Chondrocyte (in vitro differentiated cells): ENCODE measurements around the gene NRIP1. TPM values are rescaled to one million over a fixed set of nuclear protein-coding genes. Genes with fewer than 3 reads are reported as not detected.

Source experiments
- DNase-seq: peaks from one replicate; pipeline ENCODE4 v3.0.0; 2021; ENCODE audit warnings: mixed read lengths, low spot score
- H3K27ac Mint-ChIP-seq: one replicate; pipeline ENCODE4 v1.8.0; 2021; ENCODE audit warnings: mild to moderate bottlenecking, moderate library complexity, mixed read lengths; ENCODE audit not compliant: unreplicated experiment
- H3K27me3 Mint-ChIP-seq: 2 replicates; pipeline ENCODE4 v1.8.0; 2021; ENCODE audit warnings: low read depth, mixed read lengths
- H3K36me3 Mint-ChIP-seq: 2 replicates; pipeline ENCODE4 v1.8.0; 2021; ENCODE audit warnings: low read depth, mixed read lengths
- H3K4me1 Mint-ChIP-seq: 2 replicates; pipeline ENCODE4 v1.8.0; 2021; ENCODE audit warnings: low read depth, mild to moderate bottlenecking, mixed read lengths
- H3K4me3 Mint-ChIP-seq: one replicate; pipeline ENCODE4 v1.8.0; 2021; ENCODE audit warnings: mild to moderate bottlenecking, moderate library complexity, mixed read lengths; ENCODE audit not compliant: unreplicated experiment
- H3K9me3 Mint-ChIP-seq: 2 replicates; pipeline ENCODE4 v1.8.0; 2021; ENCODE audit warnings: low read depth, mixed read lengths
- long read RNA-seq: library from polyadenylated mRNA; stranded (forward); transcript quantifications from one replicate; pipeline ENCODE4 v2.0.0, GENCODE V29; 2021
- total RNA-seq: library from RNA; stranded (reverse); gene quantifications from 3 replicates; pipeline ENCODE4 v1.2.1, GENCODE V29; 2021
- TF ChIP-seq, protein P1 (sequence below): fragments of 200-600 bp; sonication (generic); IDR thresholded peaks from 2 replicates; pipeline ENCODE4 v1.5.0; 2021; ENCODE audit warnings: antibody characterized with exemption, mild to moderate bottlenecking, moderate library complexity

Gene NRIP1, protein sequence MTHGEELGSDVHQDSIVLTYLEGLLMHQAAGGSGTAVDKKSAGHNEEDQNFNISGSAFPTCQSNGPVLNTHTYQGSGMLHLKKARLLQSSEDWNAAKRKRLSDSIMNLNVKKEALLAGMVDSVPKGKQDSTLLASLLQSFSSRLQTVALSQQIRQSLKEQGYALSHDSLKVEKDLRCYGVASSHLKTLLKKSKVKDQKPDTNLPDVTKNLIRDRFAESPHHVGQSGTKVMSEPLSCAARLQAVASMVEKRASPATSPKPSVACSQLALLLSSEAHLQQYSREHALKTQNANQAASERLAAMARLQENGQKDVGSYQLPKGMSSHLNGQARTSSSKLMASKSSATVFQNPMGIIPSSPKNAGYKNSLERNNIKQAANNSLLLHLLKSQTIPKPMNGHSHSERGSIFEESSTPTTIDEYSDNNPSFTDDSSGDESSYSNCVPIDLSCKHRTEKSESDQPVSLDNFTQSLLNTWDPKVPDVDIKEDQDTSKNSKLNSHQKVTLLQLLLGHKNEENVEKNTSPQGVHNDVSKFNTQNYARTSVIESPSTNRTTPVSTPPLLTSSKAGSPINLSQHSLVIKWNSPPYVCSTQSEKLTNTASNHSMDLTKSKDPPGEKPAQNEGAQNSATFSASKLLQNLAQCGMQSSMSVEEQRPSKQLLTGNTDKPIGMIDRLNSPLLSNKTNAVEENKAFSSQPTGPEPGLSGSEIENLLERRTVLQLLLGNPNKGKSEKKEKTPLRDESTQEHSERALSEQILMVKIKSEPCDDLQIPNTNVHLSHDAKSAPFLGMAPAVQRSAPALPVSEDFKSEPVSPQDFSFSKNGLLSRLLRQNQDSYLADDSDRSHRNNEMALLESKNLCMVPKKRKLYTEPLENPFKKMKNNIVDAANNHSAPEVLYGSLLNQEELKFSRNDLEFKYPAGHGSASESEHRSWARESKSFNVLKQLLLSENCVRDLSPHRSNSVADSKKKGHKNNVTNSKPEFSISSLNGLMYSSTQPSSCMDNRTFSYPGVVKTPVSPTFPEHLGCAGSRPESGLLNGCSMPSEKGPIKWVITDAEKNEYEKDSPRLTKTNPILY (N-terminal part only)
- 22.4 to 23.6 TPM (median 22.6 TPM) in 3 replicates for total RNA-seq
- long read RNA-seq, partial matches to known transcripts: 0 of 1 reads
- long read RNA-seq, other reads (novel, unspliced or antisense): 1 of 1 reads

DNA sequence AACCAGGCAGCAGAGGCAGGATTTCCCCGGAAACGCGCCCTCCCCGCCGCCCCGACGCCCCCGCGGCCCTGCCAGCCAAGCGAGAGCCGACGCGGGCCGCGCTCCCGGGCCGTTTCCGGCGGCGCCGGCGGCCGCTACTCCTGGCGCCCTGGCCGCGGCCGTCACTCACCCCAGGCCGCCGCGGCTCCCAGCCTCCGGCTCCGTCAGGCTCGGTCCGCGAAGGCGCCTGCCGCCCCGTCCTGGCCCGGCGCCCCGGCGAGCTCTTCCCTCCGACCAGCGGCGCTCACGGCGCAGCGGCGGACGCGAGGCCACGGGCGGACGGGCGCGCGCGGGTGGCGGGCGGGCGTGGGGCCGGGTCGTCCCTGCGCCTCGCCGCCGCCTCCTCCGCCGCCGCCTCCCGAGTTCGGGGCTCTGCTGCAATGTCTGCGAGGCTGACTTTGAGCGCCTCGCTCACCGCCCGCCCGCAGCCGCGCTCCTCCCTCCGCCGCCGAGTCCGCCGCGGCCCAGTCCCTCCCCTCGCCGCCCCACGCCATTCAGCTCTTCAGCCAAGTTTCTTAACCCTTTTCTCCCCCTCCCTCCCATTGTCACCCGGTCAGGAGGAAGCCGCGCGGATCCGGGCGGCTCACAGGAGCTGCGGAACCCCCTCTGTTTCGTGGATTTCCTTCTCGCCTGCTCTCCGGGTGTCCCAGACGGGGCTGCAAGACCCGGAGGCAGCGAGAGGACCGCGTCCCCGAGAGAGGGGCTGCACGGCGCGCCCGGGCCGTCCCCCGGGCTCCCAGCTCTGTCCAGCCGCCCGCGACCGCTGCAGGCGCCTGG, at the start of gene NRIP1:
TSS of gene NRIP1 (minus strand) at position 425 of the 816 bp plus-strand sequence. CDS start 96,808 bp downstream, outside the sequence.
- H3K27me3 Mint-ChIP-seq: no peaks in the 10 kb centered on the region
- H3K4me3 Mint-ChIP-seq: peak within 1 kb of the TSS; percentile 97
- no peaks in the 10 kb centered on the region for H3K36me3 Mint-ChIP-seq
- H3K27ac Mint-ChIP-seq: peak within 1 kb of the TSS; percentile 98
- peaks cover 45% of the 10 kb centered on the region for H3K4me1 Mint-ChIP-seq
- no peaks in the 10 kb centered on the region for H3K9me3 Mint-ChIP-seq
- peak; percentile 94 for DNase-seq
- TF ChIP-seq, protein P1, sequence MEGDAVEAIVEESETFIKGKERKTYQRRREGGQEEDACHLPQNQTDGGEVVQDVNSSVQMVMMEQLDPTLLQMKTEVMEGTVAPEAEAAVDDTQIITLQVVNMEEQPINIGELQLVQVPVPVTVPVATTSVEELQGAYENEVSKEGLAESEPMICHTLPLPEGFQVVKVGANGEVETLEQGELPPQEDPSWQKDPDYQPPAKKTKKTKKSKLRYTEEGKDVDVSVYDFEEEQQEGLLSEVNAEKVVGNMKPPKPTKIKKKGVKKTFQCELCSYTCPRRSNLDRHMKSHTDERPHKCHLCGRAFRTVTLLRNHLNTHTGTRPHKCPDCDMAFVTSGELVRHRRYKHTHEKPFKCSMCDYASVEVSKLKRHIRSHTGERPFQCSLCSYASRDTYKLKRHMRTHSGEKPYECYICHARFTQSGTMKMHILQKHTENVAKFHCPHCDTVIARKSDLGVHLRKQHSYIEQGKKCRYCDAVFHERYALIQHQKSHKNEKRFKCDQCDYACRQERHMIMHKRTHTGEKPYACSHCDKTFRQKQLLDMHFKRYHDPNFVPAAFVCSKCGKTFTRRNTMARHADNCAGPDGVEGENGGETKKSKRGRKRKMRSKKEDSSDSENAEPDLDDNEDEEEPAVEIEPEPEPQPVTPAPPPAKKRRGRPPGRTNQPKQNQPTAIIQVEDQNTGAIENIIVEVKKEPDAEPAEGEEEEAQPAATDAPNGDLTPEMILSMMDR: no peak

DNA sequence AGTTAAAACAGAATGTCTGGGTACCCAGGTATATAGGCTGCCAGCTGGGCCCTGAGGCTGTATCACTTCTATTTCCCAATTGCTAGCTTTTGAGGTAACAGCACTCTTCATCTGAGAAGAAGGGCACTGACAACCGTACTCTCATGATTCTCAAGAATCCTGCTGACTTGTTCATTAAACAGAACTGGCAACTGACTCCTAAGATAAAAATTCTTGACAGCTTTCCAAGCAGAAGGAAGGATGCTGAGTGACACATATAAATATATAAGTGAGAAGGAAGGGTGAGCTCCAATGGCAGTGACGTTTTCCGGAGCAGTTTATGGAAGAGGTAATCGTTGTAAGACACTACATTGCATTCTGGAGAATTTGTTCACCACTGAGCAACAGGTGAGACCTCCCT, 48.1 kb upstream of the NRIP1 start:
- TF ChIP-seq, protein P1: no peak
- no peaks in the 10 kb centered on the region for H3K4me1 Mint-ChIP-seq
- no peak overlapping the region for H3K27ac Mint-ChIP-seq
- H3K27me3 Mint-ChIP-seq: no peaks in the 10 kb centered on the region
- H3K4me3 Mint-ChIP-seq: no peak overlapping the region
- DNase-seq: no peak
- H3K36me3 Mint-ChIP-seq: no peaks in the 10 kb centered on the region
- H3K9me3 Mint-ChIP-seq: no peaks in the 10 kb centered on the region

DNA sequence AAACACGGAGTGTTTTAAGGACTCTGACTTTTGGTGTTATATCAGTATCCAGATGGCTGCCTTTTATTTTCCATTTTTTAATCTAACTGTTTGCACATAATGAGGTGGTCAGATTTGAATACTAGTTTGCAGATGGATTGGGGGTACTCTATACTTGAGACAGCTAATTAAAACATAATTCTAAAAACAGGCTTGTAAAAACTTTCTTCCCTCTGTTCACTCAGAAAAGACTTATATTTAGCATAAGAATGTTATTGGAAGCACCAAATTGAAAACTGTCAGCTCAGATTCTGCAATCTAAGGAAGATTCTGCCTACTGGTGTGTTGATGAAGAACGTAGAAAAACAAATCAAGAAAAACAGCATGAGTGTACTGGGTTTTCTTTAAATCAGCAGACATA, 44.0 kb upstream of the NRIP1 start:
- no peak overlapping the region for H3K4me3 Mint-ChIP-seq

DNA sequence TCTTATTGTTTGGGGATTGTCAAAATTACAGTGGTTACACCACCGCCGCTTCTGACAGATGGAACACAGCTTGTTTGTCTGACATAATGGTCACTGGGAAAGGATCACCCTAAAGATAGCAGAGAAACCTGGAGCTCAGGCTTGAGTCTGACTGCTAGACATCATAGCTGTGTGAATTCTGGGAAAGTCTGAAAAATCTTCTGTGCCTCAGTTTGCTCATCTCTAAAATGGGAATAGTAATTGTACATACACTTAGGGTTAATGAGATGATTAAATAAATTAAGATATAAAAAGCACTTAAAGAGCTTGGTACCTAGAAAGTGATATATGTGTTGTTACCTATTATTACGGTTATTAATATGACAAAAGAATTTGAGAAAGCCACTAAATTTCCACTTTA, 39.7 kb upstream of the NRIP1 start:
- Mint-ChIP-seq H3K36me3 (no peaks in the 10 kb centered on the region), H3K4me1 (no peaks in the 10 kb centered on the region), H3K4me3 (no peak overlapping the region), H3K9me3 (no peaks in the 10 kb centered on the region), H3K27me3 (no peaks in the 10 kb centered on the region), H3K27ac (no peak overlapping the region)
- DNase-seq: no peak
- TF ChIP-seq, protein P1: no peak

More for the DNA sequence above, 44.0 kb upstream of the NRIP1 start:
- DNase-seq: no peak
- no peak overlapping the region for H3K27ac Mint-ChIP-seq
- no peaks in the 10 kb centered on the region for H3K9me3 Mint-ChIP-seq
- no peaks in the 10 kb centered on the region for H3K27me3 Mint-ChIP-seq
- no peaks in the 10 kb centered on the region for H3K36me3 Mint-ChIP-seq
- no peaks in the 10 kb centered on the region for H3K4me1 Mint-ChIP-seq
- TF ChIP-seq, protein P1: no peak
